Mucosa of rectum (tissue), 2 donors: Measurements from ENCODE around the gene ENDOV.

Experiments used
- H3K27ac ChIP-seq, 2 donors: one replicate each; pipeline ENCODE4 v1.7.0; 2013; ENCODE audit warnings: inconsistent platforms in 2 of 2, low read depth in 2 of 2, low read length in 2 of 2
- H3K27me3 ChIP-seq, 2 donors: one replicate each; pipeline ENCODE4 v1.7.0; 2013; ENCODE audit warnings: low read length in 2 of 2; ENCODE audit not compliant: control insufficient read depth in 2 of 2, insufficient read depth in 2 of 2
- H3K36me3 ChIP-seq, 2 donors: one replicate each; pipeline ENCODE4 v1.7.0; 2013; ENCODE audit warnings: low read length in 2 of 2; ENCODE audit not compliant: control insufficient read depth in 2 of 2, insufficient read depth in 2 of 2
- H3K4me1 ChIP-seq, 2 donors: one replicate each; pipeline ENCODE4 v1.7.0; 2013; ENCODE audit warnings: low read length in 2 of 2, mild to moderate bottlenecking in 1 of 2; ENCODE audit not compliant: control insufficient read depth in 2 of 2, insufficient read depth in 2 of 2
- H3K4me3 ChIP-seq, 2 donors: one replicate each; pipeline ENCODE4 v1.7.0; 2013; ENCODE audit warnings: low read length in 2 of 2
- H3K9ac ChIP-seq, 2 donors: one replicate each; pipeline ENCODE4 v1.7.0; 2013; ENCODE audit warnings: low read length in 2 of 2, low read depth in 1 of 2, mild to moderate bottlenecking in 1 of 2
- H3K9me3 ChIP-seq, 2 donors: one replicate each; pipeline ENCODE4 v1.7.0; 2013; ENCODE audit warnings: low read length in 2 of 2; ENCODE audit not compliant: control insufficient read depth in 2 of 2
- donor health status: healthy.
- donor health status: Normal muscosa, but diverticular disease.

The ENDOV gene

DNA sequence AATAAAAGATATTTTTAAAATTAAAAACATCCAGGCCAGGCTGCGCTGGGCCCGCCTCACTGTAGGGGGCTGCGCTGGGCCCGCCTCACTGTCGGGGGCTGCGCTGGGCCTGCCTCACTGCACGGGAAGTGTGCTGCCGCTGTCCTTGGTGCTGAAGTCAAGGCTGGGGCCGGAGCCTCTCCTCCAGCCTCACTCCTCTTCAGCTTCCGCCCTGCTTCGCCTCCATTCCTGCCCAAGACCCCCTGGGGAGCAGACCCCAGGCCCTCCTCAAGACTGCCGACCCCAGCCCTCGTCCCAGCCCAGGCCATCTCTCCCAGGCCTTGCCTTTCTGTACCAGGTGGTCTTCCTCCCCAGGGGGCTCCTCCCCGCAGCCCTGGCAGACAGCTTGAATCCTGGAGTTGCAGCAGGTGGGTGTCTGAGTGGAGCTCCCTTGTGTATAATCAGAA is 26.2 kb downstream of the ENDOV start:
- Histone ChIP-seq H3K4me1 (no peaks in the 10 kb centered on the region), H3K27me3 (no peaks in the 10 kb centered on the region), H3K4me3 (no peak overlapping the region), H3K9ac (no peak overlapping the region), H3K27ac (no peak overlapping the region), H3K9me3 (no peaks in the 10 kb centered on the region), H3K36me3 (no peaks in the 10 kb centered on the region)

GRCh38 chr17:80441598-80442322 is 26.8 kb downstream of the ENDOV start:
- Histone ChIP-seq H3K9me3 (no peaks in the 10 kb centered on the region), H3K36me3 (no peaks in the 10 kb centered on the region), H3K9ac (no peak overlapping the region), H3K4me1 (no peaks in the 10 kb centered on the region), H3K27me3 (no peaks in the 10 kb centered on the region), H3K4me3 (no peak overlapping the region), H3K27ac (no peak overlapping the region)

GRCh38 chr17:80442323-80442659 is 27.3 kb downstream of the ENDOV start:
- no peaks in the 10 kb centered on the region for H3K4me1 ChIP-seq

DNA sequence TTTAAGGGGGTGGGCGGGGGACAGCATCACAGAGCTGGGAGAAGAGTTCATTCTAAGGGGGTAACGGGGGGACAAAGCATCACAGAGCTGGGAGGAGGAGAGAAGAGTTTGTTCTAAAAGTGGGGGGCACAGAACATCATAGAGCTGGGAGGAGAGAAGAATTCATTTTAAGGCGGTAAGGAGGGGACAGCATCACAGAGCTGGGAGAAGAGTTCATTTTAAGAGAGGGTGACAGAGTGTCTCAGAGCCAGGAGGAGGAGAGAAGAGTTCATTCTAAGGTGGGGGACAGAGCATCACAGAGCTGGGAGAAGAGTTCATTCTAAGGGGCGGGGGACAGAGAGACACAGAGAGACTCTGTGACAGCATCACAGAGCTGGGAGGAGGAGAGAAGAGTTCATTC is 27.8 kb downstream of the ENDOV start:
- Histone ChIP-seq H3K4me3 (no peak overlapping the region), H3K27me3 (no peaks in the 10 kb centered on the region), H3K9me3 (no peaks in the 10 kb centered on the region), H3K4me1 (no peaks in the 10 kb centered on the region), H3K27ac (no peak overlapping the region), H3K9ac (no peak overlapping the region), H3K36me3 (no peaks in the 10 kb centered on the region)

More at GRCh38 chr17:80442323-80442659, 27.3 kb downstream of the ENDOV start:
- Histone ChIP-seq H3K27ac (no peak overlapping the region), H3K27me3 (no peaks in the 10 kb centered on the region), H3K4me3 (no peak overlapping the region), H3K9ac (no peak overlapping the region), H3K36me3 (no peaks in the 10 kb centered on the region), H3K9me3 (no peaks in the 10 kb centered on the region)

GRCh38 chr17:80443498-80443897 is 28.5 kb downstream of the ENDOV start:
- H3K9me3 ChIP-seq, result no peaks in the 10 kb centered on the region
- no peaks in the 10 kb centered on the region for H3K36me3 ChIP-seq
- no peak overlapping the region for H3K9ac ChIP-seq
- H3K4me1 ChIP-seq, result no peaks in the 10 kb centered on the region
- no peak overlapping the region for H3K27ac ChIP-seq
- no peaks in the 10 kb centered on the region for H3K27me3 ChIP-seq
- H3K4me3 ChIP-seq, result no peak overlapping the region

- Histone ChIP-seq H3K27me3 (no peaks in the 10 kb centered on the region), H3K4me3 (no peak overlapping the region), H3K36me3 (no peaks in the 10 kb centered on the region), H3K9me3 (no peaks in the 10 kb centered on the region), H3K27ac (no peak overlapping the region), H3K4me1 (no peaks in the 10 kb centered on the region), H3K9ac (no peak overlapping the region)
Measured at GRCh38 chr17:80443916-80444643, 29.1 kb downstream of the ENDOV start.

DNA sequence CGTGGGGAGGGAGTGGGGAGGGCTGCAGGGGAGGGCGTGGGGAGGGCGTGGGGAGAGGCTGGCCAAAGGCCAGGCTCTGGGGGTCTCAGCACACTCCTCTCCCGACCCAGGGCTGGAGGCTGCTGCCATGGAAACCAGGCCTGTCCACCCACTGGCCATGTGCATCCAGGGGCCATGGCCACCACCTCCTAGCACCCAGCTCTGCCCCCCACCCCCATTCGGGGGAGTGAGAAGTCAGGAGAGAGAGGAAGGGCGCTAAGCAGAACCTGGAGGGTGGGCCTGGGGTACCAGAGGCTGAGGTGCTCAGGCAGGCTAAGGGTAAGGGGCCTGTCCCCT is 29.6 kb downstream of the ENDOV start:
- Histone ChIP-seq H3K4me1 (no peaks in the 10 kb centered on the region), H3K9ac (no peak overlapping the region), H3K9me3 (no peaks in the 10 kb centered on the region), H3K4me3 (no peak overlapping the region), H3K36me3 (no peaks in the 10 kb centered on the region), H3K27me3 (no peaks in the 10 kb centered on the region), H3K27ac (no peak overlapping the region)

- no peaks in the 10 kb centered on the region for H3K9me3 ChIP-seq
- no peaks in the 10 kb centered on the region for H3K27me3 ChIP-seq
- no peaks in the 10 kb centered on the region for H3K36me3 ChIP-seq
- no peaks in the 10 kb centered on the region for H3K4me1 ChIP-seq
- H3K27ac ChIP-seq, result no peak overlapping the region
- no peak overlapping the region for H3K9ac ChIP-seq
- no peak overlapping the region for H3K4me3 ChIP-seq
Measured at GRCh38 chr17:80445007-80445725, 30.2 kb downstream of the ENDOV start.

GRCh38 chr17:80445726-80446110 is 30.8 kb downstream of the ENDOV start:
- no peak overlapping the region for H3K4me3 ChIP-seq
- H3K27ac ChIP-seq, result no peak overlapping the region
- no peaks in the 10 kb centered on the region for H3K27me3 ChIP-seq
- H3K4me1 ChIP-seq, result no peaks in the 10 kb centered on the region
- H3K9me3 ChIP-seq, result no peaks in the 10 kb centered on the region
- no peaks in the 10 kb centered on the region for H3K36me3 ChIP-seq
- H3K9ac ChIP-seq, result no peak overlapping the region

GRCh38 chr17:80446645-80447405 is 31.9 kb downstream of the ENDOV start:
- H3K9me3 ChIP-seq, result no peaks in the 10 kb centered on the region
- H3K27ac ChIP-seq, result no peak overlapping the region
- no peaks in the 10 kb centered on the region for H3K27me3 ChIP-seq
- H3K36me3 ChIP-seq, result no peaks in the 10 kb centered on the region
- H3K4me1 ChIP-seq, result no peaks in the 10 kb centered on the region
- no peak overlapping the region for H3K4me3 ChIP-seq
- H3K9ac ChIP-seq, result no peak overlapping the region
